Testis (tissue), 3 donors: ENCODE data around the gene CCDC158. TPM values are rescaled to one million over a fixed set of nuclear protein-coding genes. Genes with fewer than 3 reads are reported as not detected.

Experiments
- DNase-seq: peaks from one replicate; pipeline ENCODE4 v3.0.0-alpha.2; 2019
- H3K27ac ChIP-seq, 2 donors: fragments of 200-600 bp; sonication (generic); one replicate each; pipeline ENCODE4 v1.5.1; 2019
- H3K27me3 ChIP-seq: fragments of 200-600 bp; sonication (generic); one replicate; pipeline ENCODE4 v1.5.1; 2019
- H3K36me3 ChIP-seq: fragments of 200-600 bp; sonication (generic); one replicate; pipeline ENCODE4 v1.5.1; 2017; ENCODE audit warnings: low read depth; ENCODE audit errors: missing control alignments
- H3K4me1 ChIP-seq: fragments of 200-600 bp; sonication (generic); one replicate; pipeline ENCODE4 v1.5.1; 2019
- H3K4me3 ChIP-seq, 2 donors: fragments of 200-600 bp; sonication (generic); one replicate each; pipeline ENCODE4 v1.5.1; 2017 to 2019
- H3K9me3 ChIP-seq: fragments of 200-600 bp; sonication (generic); one replicate; pipeline ENCODE4 v1.5.1; 2017
- CTCF ChIP-seq, 3 experiments: fragments of 450-650 bp in 2 of 3; fragments of 200-600 bp in 1 of 3; sonication (generic) in 1 of 3; IDR thresholded peaks; one replicate each; pipeline ENCODE4 v1.5.1; 2016 to 2019; ENCODE audit warnings: antibody characterized with exemption in 3 of 3, mild to moderate bottlenecking in 2 of 3, moderate library complexity in 1 of 3
- POLR2A ChIP-seq: fragments of 450-650 bp; IDR thresholded peaks from one replicate; pipeline ENCODE4 v1.6.1; 2017; ENCODE audit warnings: antibody characterized with exemption, mild to moderate bottlenecking, moderate library complexity
- WGBS, 2 donors: methylation state at CpG; one replicate each; pipeline ENCODE4 v1.1.5; 2018; 5-methylcytosine and 5-hydroxymethylcytosine counted together
- intact Hi-C: fragments of 100-400 bp; cut with DNase I; formaldehyde crosslinking; loops from one replicate; pipeline ENCODE4 v1.15.1; 2023; ENCODE audit warnings: low total_unique reads
- polyA plus RNA-seq: library from polyadenylated mRNA; stranded (reverse); fragments of 350-450 nt; fragmentation: Illumina TruSeq; extraction: RNeasy Lipid Tissue Mini Kit (QIAGEN cat#74804); gene quantifications from one replicate; pipeline ENCODE4 v1.2.3, GENCODE V29; 2014; ENCODE audit warnings: low read depth, low replicate concordance; ENCODE audit not compliant: insufficient read depth
- total RNA-seq, 2 donors: library from RNA; depleted of rRNA; stranded (reverse); fragments of >200 nt; gene quantifications; one replicate each; pipeline ENCODE4 v1.2.3, GENCODE V29; 2016

CCDC158 gene
- total and polyA plus RNA-seq, 3 donors from 2014 or later: 20.0 to 51.9 (median 39.2) TPM

GRCh38 chr4:76449833-76450232, 28.9 kb upstream of the CCDC158 start:
- intact Hi-C loops: no loop called here
- Histone ChIP-seq H3K36me3 (no peaks in the 10 kb centered on the region), H3K4me1 (no peaks in the 10 kb centered on the region), H3K4me3 (no peak overlapping the region), H3K9me3 (no peaks in the 10 kb centered on the region), H3K27me3 (no peaks in the 10 kb centered on the region), H3K27ac (no peak overlapping the region)
- DNase-seq: no peak
- WGBS, 2 donors: 55 to 58% methylated on average over 2 of the region's 2 CpGs
- TF ChIP-seq CTCF (IDR thresholded peaks at IDR 0.05): no peak
- TF ChIP-seq POLR2A: no peak

GRCh38 chr4:76449362-76449767, 28.4 kb upstream of the CCDC158 start:
- Histone ChIP-seq H3K36me3 (no peaks in the 10 kb centered on the region), H3K4me3 (no peak overlapping the region), H3K4me1 (no peaks in the 10 kb centered on the region), H3K9me3 (no peaks in the 10 kb centered on the region), H3K27ac (no peak overlapping the region), H3K27me3 (no peaks in the 10 kb centered on the region)
- intact Hi-C loops: no loop called here
- TF ChIP-seq POLR2A (no peak), CTCF (IDR thresholded peaks at IDR 0.05) (no peak)
- DNase-seq: no peak
- 43 to 46% methylated on average over 3 of the region's 3 CpGs for WGBS, 2 donors

- intact Hi-C loops: no loop called here
Measured at GRCh38 chr4:76448211-76448610, 27.3 kb upstream of the CCDC158 start.

GRCh38 chr4:76447393-76447851, 26.5 kb upstream of the CCDC158 start:
- 40 to 62% methylated on average over 1 of the region's 1 CpG for WGBS, 2 donors
- Histone ChIP-seq H3K4me1 (no peaks in the 10 kb centered on the region), H3K4me3 (no peak overlapping the region), H3K27me3 (no peaks in the 10 kb centered on the region), H3K27ac (no peak overlapping the region), H3K36me3 (no peaks in the 10 kb centered on the region), H3K9me3 (no peaks in the 10 kb centered on the region)
- intact Hi-C loops: no loop called here
- TF ChIP-seq POLR2A (no peak), CTCF (IDR thresholded peaks at IDR 0.05) (no peak)
- no peak for DNase-seq

More at GRCh38 chr4:76448211-76448610, 27.3 kb upstream of the CCDC158 start:
- H3K4me1 ChIP-seq: no peaks in the 10 kb centered on the region
- TF ChIP-seq CTCF (IDR thresholded peaks at IDR 0.05) (no peak), POLR2A (no peak)
- H3K36me3 ChIP-seq: no peaks in the 10 kb centered on the region
- H3K9me3 ChIP-seq: no peaks in the 10 kb centered on the region
- no peak for DNase-seq
- H3K27ac ChIP-seq: no peak overlapping the region
- WGBS, 2 donors: 90 to 91% methylated on average over 3 of the region's 3 CpGs
- no peaks in the 10 kb centered on the region for H3K27me3 ChIP-seq
- H3K4me3 ChIP-seq: no peak overlapping the region

- no peak for DNase-seq
- H3K27me3 ChIP-seq: no peaks in the 10 kb centered on the region
- WGBS, 2 donors: 96% methylated on average over 2 of the region's 2 CpGs
Measured at GRCh38 chr4:76445911-76446310, 25.0 kb upstream of the CCDC158 start.

More at GRCh38 chr4:76445911-76446310, 25.0 kb upstream of the CCDC158 start:
- H3K36me3 ChIP-seq: no peaks in the 10 kb centered on the region
- intact Hi-C loops: no loop called here
- H3K4me3 ChIP-seq: no peak overlapping the region
- TF ChIP-seq CTCF (IDR thresholded peaks at IDR 0.05) (no peak), POLR2A (no peak)
- no peak overlapping the region for H3K27ac ChIP-seq
- H3K4me1 ChIP-seq: no peaks in the 10 kb centered on the region
- no peaks in the 10 kb centered on the region for H3K9me3 ChIP-seq
